NCI-H1105 (cell line): Measurements from ENCODE around the gene MYO16.
"Not testable (repeated sequence)": the region's sequence is repeated elsewhere in the genome, so short reads cannot be mapped to it uniquely, and the experiment has no call there.

ENCODE experiments used
- DNase-seq: peaks from one replicate; lab custom pipeline; 2025; lab: John Stamatoyannopoulos, UW

MYO16 gene

GRCh38 chr13:109072505-109072904 lies 443.1 kb downstream of the MYO16 start:
- no peak for DNase-seq

DNA sequence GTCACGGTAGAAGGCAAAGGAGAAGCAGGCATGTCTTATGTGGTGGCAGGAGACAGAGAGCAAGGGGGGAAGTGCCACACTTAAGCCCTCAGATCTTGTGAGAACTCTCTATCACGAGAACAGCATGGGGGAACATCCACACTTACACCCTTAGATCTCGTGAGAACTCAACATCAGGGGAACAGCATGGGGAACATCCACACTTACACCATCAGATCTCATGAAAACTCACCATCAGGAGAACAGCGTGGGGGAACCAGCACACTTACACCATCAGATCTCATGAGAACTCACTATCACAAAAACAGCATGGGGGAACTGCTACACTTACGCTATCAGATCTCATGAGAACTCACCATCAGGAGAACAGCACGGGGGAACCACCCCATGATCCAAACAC lies 445.0 kb downstream of the MYO16 start:
- no peak for DNase-seq

- DNase-seq, result no peak
Observed at GRCh38 chr13:109074853-109075252, 445.4 kb downstream of the MYO16 start.

DNA sequence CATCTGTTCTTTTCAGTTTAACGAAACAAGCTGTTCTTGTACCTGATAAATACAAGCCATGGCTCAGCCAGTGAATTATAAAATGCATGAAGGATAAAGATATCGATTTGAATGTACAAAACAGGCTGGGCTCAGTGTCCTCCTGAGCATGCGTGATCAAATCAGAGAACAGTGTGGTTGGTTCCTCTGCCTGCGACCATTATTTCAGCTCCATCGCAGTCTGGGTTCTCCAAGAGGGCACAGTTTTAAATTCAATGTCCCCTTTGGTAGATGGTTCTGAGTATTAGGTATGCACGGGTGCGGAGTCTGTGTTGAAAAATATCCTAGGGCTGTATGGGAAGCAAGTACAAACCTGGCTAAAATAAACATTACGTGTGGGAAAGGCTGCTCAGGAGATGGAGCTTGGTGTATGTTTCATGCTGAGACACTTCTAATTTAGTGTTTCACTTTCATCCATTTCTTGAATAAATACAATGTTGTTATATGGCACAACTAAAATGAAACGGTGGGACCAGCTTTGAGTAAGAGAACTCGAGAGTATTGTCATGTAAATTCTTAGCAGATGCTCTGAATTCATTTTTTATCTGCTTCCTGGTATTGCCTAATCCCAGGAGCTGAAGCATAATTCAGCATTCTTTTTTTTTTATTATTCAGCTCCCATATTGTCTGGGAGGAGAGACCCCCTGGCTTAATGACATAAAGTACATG lies 458.7 kb downstream of the MYO16 start:
- no peak for DNase-seq

DNA sequence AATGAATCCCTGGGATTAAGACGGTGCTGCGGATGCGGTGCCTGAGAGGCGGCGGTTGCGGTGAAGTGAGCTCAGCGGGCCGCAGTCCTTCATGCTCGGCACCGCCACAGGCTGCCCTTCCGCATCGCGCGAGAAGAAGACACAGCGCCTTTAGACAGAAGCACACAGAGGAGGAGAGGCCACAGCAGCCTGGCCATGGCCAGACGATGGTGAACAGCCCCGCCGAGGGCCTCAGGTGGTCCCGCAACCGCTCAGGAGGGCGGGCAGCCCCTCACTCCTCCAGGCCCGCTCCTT lies 459.2 kb downstream of the MYO16 start:
- DNase-seq, result no peak

- no peak for DNase-seq
Observed at GRCh38 chr13:109090796-109091195, 461.4 kb downstream of the MYO16 start.

- DNase-seq, result no peak
Observed at GRCh38 chr13:109091249-109091648, 461.8 kb downstream of the MYO16 start.

- DNase-seq, result not testable (repeated sequence)
Observed at GRCh38 chr13:109092186-109092585, 462.8 kb downstream of the MYO16 start.

GRCh38 chr13:109093998-109094397 lies 464.6 kb downstream of the MYO16 start:
- DNase-seq, result no peak

- no peak for DNase-seq
Observed at GRCh38 chr13:109095126-109095525, 465.7 kb downstream of the MYO16 start.

DNA sequence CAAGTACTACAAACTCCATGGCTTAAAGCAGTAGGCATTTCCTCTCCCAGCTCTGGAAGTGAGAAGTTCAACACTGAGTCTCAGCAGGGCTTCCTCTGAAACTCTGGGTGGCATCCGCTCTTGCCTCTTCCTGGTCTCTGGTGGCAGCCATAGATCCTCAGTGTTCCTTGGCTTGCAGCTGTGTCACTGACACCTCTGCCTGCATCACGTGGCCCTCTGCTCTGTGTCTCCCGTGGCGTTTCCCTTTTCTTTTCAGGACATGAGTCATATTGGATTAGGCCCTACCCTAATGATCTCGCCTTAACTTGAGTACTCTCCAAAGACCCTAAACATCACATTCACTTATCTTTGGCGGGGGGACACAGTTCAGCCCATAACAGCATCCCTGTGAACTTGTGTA lies 466.7 kb downstream of the MYO16 start:
- DNase-seq, result no peak

DNA sequence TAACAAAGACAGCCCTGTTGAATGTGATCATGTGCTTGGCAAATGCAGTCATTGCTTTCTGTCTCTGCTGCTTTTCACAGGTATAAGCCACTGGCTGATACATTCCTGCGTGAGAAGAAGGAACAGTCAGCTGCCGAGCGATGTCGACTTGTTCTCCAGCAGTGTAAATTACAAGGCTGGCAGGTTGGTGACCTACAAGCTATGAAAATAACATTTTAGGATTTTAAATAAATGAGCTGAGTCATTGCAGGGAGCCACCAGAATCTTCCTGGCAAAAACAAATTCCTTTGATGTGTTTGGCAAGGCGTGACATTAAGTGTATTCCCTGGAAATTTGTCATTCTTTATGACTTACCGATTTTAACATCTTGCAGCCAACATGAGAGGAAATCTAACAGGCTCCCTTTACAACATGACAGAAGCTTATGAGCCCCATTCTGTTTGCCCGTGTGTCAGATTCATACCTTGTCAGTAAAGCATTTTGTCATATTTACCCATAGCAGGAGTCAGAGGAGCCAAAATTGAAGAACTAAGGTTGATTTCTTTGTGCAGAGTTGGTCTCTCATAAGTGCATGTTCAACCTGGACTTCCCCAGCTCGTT lies 471.4 kb downstream of the MYO16 start:
- DNase-seq, result no peak

- no peak for DNase-seq
Observed at GRCh38 chr13:109101550-109102144, 472.2 kb downstream of the MYO16 start.

GRCh38 chr13:109105899-109106298 lies 476.5 kb downstream of the MYO16 start:
- DNase-seq, result no peak

- DNase-seq, result no peak
Observed at GRCh38 chr13:109110159-109110558, 480.7 kb downstream of the MYO16 start.

DNA sequence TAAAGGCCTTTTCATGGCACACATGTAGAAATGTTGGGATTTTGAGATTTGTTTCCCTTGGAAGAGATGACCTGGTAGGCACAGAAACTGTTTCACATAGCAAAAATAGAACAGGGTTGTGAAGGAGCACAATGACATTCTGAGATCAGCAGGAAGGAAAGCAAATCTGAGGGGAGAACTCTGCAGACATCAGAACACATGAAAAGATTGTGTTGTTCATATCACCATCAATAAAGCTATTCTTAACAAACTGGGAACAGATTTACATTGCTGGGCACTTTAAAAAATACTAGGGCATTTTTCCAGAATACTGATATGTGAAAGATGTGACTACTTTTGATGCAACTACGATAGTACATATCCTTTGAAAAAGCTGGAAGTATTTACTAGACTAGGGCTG lies 481.7 kb downstream of the MYO16 start:
- DNase-seq, result no peak

- DNase-seq, result no peak
Observed at GRCh38 chr13:109113427-109113826, 484.0 kb downstream of the MYO16 start.

DNA sequence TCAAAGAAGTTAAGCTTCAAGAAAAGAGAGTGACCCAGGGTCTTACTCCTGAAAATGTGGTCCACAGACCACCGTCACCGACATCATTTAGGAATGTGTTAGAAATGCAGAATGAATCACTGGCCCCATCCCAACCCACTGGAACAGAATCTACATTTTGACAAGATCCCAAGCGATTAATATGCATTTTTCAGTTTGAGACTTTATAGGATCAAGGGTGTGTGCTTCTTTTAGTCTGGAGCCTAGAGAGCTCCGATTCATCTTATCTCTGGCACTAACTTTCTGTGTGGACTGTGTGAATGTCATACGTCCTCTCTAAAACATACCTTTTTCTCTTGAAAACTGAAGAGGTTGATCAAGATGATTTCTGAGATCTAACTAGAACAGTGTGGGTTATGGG lies 484.8 kb downstream of the MYO16 start:
- no peak for DNase-seq

DNA sequence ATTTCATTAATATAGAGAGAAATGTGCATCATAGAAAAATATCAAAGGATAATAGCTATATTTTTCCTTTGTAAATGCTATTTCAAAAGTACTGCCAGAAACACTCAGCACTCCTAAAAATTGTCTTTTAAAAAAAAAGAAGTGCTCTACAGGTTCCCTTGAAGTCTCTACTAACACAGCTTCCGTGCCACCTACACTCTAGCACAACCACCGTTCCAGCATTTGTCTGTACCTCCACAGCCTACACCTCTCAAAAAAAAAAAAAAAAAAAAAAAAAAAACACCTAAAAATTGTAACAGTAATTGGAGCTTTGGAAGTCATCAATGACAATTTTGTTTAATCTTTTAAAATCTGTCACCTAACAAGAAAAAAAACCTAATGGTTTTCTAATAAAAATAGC lies 485.6 kb downstream of the MYO16 start:
- no peak for DNase-seq

GRCh38 chr13:109118521-109118920 lies 489.1 kb downstream of the MYO16 start:
- no peak for DNase-seq

DNA sequence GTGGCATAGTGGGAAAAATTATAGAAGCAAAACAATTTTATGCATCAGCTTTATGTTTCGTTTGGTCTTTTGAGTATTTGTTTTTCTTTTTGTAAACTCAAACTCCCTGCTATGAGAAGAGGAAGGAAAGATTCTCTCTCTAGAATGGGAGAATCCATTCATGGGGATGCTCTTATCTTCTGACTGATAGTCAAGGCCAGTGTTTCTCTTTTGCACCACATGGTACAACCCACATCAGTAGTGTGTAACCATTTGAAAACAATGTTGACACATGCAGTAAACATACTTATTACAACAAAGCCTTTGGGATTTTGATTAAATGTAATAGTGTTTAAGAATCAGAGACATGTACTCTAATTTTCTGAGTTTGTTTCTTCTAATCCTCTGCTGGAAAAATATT lies 490.5 kb downstream of the MYO16 start:
- no peak for DNase-seq

DNA sequence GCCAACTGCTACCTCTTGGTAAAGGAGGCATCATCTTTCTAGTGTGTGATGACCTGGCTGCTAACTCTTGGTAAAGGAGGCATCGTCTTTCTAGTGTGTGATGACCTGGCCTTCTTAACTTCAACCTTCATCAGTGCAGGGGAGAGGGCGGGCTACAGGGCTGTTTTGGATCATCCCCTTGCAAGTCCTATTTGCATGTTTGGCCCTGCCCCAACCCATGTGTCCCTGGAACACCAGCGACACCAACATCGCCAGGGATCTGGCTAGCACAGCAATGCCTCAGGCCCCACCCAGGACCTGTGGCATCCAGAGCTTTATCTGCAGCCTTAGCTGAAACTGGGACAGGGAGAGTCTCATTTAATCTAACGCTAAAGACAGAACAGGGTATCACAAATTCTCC lies 492.4 kb downstream of the MYO16 start:
- DNase-seq, result no peak

DNA sequence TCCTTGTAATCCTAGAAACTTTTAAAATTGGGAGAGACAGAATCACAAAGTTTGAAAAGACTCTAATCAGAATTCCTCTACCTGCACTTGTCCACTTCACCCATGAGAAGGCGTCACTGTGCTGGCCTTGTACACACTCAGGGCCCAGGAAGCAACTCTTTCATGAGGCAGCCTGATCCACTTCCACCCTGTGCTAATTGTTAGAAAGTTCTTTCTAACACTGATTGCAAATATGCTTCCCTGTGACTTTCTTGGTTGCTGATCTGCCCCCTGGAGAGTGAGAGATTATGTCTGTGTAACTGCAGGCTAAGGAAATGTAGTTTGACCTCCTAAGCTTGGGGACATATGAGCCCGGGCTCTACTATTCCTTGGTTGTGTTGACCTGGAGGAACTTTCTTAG lies 494.6 kb downstream of the MYO16 start:
- no peak for DNase-seq

- no peak for DNase-seq
Observed at GRCh38 chr13:109126178-109126577, 496.8 kb downstream of the MYO16 start.
